Activated naive CD4-positive, alpha-beta T cell treated with anti-CD3 and anti-CD28 coated beads, Interleukin-2, amount 50 U/mL, for 72 hours (primary cell): Measurements from ENCODE around the gene DTL. TPM values are rescaled to one million over a fixed set of nuclear protein-coding genes. Genes with fewer than 3 reads are reported as not detected.
A peak's percentile ranks its signal among the peaks of the same experiment; 100 is the strongest.

Source experiments
- ATAC-seq, 2 donors: fragments of 150-1000 bp; cut with Tn5 transposase; 2 replicates each; pipeline ENCODE4 v1.10.0; 2021; ENCODE audit warnings: mild to moderate bottlenecking in 2 of 2, moderate library complexity in 2 of 2
- DNase-seq, 2 donors: peaks; one replicate each; pipeline ENCODE4 v3.0.0; 2021 to 2022; ENCODE audit warnings: low spot score in 2 of 2
- H3K27ac Mint-ChIP-seq, 2 donors: one replicate each; pipeline ENCODE4 v1.8.0; 2022; ENCODE audit warnings: mild to moderate bottlenecking in 2 of 2, mixed read lengths in 2 of 2
- H3K36me3 Mint-ChIP-seq, 2 donors: one replicate each; pipeline ENCODE4 v1.8.0; 2022; ENCODE audit warnings: mixed read lengths in 2 of 2
- H3K9me3 Mint-ChIP-seq, 2 donors: one replicate each; pipeline ENCODE4 v1.8.0; 2022; ENCODE audit warnings: mixed read lengths in 2 of 2
- total RNA-seq, 2 donors: library from RNA; stranded (reverse); gene quantifications; one replicate each; pipeline ENCODE4 v1.2.3, GENCODE V29; 2022

Gene DTL
- total RNA-seq, 2 donors from 2014 or later = 82.2 to 111 TPM

DNA sequence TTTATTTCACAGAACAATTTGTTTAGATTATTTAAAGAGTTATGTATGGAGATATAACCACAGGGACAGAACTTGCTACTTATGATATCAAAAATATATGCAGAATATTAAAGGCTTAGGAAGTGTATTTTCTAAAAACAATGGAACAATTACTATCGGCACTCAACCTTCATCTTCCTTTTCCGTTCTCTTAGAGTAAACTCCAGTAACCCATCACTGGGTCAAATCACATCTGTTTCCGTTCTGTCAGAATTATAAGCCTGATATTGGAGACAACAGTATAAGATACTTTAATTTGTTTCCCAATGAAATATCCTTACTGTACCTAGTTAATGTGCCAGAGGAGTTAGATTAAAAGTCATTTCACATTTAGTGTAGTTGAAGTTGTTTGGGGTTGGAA is 32.2 kb downstream of the DTL start:
- peaks cover 40 to 50% of the 10 kb centered on the region in 2 donors for H3K36me3 Mint-ChIP-seq

DNA sequence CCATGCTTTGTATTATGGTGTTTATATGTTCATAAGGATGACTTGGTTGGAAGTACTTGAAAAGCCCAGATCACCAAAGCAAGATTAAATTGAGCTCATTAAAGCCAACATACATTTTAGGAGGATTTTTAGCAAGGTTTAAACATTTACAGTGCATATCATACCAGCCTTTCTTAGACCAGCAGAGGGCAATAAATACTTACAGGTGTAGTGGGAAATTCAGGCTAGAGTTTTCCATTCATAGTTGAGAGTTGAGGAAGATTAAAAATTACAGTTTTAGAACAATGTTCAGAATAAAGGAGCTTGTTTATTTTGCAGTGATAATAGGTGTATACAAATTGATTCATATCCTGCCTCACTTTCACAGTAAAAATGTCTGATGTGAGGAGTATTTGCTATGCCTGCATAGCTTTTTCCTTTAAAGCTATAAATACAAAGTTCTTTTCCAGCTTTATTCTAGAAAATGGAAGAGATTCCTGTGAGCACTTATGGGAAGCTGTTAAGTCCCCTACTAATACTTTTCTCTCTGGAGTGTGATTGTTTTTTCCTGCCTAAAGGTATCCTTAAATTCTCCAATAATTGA is 35.3 kb downstream of the DTL start:
- DNase-seq = no peak
- Mint-ChIP-seq H3K27ac (no peak overlapping the region), H3K36me3 (peaks cover 40 to 46% of the 10 kb centered on the region in 2 donors), H3K9me3 (no peaks in the 10 kb centered on the region)
- ATAC-seq = no peak

More for the DNA sequence above, 32.2 kb downstream of the DTL start:
- DNase-seq (no peak), ATAC-seq (no peak)
- Mint-ChIP-seq H3K27ac (no peak overlapping the region), H3K9me3 (no peaks in the 10 kb centered on the region)

DNA sequence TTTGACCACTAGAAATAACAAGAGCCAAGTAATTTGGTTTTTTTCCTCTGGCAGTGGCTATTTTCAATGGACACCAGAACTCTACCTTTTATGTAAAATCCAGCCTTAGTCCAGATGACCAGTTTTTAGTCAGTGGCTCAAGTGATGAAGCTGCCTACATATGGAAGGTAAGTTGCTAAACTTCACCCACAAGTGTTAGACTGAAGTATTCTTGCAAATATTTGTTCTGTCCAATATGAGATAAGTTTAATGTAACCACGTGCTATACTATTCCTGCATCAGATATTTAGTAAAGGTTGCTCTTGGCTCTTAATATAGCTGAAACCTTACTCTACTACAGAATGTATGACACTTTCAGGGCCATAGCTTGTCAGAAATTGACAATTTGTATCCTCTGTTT is 36.5 kb downstream of the DTL start:
- Mint-ChIP-seq H3K36me3 (peaks cover 46 to 49% of the 10 kb centered on the region in 2 donors), H3K9me3 (no peaks in the 10 kb centered on the region), H3K27ac (no peak overlapping the region)
- ATAC-seq (no peak), DNase-seq (no peak)

DNA sequence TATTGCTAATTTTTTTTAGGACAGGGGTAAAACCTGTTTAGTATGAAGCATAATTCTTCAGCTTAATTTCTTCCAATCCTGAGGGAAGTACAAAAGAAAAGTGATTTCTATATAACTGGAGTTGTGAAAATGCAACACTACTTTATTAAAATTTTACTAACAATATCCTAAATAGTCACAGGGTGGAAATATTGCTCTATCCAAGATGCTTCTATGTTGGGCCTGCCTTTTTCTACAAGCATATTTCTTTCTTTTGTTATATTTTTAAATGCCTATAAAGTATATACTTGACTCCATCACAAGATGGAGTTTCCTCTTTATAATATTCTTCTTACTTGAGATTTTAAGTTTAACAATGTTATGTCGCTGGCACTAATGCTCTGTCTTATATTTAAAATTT is 37.9 kb downstream of the DTL start:
- no peak for ATAC-seq
- Mint-ChIP-seq H3K36me3 (peaks cover 34 to 42% of the 10 kb centered on the region in 2 donors), H3K9me3 (no peaks in the 10 kb centered on the region), H3K27ac (no peak overlapping the region)
- no peak for DNase-seq

DNA sequence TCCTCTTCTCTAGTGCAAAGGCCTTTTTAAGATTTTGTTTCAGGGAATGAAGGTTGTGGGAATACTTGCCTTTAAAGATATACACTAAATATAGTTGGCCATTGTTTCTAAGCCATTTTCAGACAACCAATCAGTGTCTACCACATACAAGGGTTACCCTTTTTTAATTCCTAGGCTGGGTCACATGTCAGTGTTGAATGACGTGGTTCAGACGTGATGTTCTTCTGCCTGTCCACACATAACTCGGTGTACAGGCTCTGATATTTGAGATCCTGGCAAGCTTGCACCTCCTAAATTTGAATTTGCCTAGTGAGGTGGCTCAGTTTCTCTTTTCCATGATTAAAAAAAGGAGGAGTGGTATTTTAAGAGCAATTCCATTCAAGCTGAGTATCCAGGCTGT is 38.8 kb downstream of the DTL start:
- ATAC-seq (no peak), DNase-seq (no peak)
- H3K36me3 Mint-ChIP-seq = peaks cover 34 to 46% of the 10 kb centered on the region in 2 donors
- H3K9me3 Mint-ChIP-seq = no peaks in the 10 kb centered on the region
- no peak overlapping the region for H3K27ac Mint-ChIP-seq

DNA sequence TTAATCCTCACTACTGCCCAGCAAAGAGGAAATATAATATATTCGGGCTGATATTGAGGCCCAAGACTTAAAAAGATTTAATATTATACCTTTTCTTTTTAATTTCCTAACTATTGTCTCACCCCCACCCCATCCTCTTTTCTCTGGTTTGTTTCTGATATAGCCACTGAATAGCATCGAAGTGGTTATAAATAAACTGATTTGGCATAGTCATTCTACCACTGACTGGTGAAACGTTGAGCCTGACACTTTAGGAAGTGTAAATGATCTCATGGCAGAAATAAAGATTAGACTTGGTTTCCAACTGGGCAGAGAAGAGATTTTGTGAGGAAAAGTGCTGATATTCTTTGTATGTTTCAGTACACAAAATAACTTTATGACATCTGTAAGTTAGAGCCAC is 39.3 kb downstream of the DTL start:
- ATAC-seq = no peak
- no peak for DNase-seq
- Mint-ChIP-seq H3K9me3 (no peaks in the 10 kb centered on the region), H3K27ac (no peak overlapping the region), H3K36me3 (peaks cover 36 to 50% of the 10 kb centered on the region in 2 donors)

DNA sequence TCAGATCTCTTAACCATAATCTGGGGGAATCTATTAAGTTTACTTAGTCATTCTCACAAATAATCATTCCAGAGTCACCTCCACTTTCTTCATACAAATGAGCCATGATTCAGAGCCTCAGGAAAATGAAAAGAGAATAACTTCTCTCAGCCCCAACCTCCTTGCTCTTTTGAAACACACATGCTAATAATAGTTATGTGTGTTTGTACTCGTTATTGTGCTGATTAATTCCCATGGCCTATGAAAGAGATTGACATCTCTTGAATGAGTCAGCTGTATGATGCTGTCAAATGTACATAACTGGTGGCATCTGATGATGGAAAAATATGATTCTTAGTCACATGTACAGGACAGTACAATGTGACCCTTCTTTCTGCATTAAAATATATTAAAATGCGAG is 41.5 kb downstream of the DTL start:
- Mint-ChIP-seq H3K36me3 (peaks cover 25 to 38% of the 10 kb centered on the region in 2 donors), H3K27ac (no peak overlapping the region)

DNA sequence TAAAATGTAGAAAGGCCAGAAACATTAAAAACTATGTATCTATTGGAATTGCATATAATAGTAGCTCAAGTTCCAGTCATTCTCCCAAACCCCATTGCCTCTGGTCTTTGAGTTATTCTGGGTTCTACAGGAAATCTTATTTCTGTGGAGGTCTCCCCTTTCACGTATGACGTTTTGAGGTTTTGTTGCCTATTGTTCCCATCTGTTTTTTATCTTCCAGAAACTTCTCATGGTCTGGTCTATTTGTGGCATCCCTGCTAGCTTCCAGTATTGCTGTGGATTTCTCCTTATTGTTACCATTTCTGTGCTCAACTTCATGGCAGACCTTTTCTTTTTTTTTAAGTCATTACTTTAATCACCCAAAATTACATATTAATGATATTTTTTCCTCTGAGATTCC is 43.3 kb downstream of the DTL start:
- no peak for ATAC-seq
- Mint-ChIP-seq H3K9me3 (no peaks in the 10 kb centered on the region), H3K36me3 (peaks cover 25 to 38% of the 10 kb centered on the region in 2 donors), H3K27ac (no peak overlapping the region)
- DNase-seq = no peak

More for the DNA sequence above, 41.5 kb downstream of the DTL start:
- ATAC-seq (no peak), DNase-seq (no peak)
- H3K9me3 Mint-ChIP-seq = no peaks in the 10 kb centered on the region

DNA sequence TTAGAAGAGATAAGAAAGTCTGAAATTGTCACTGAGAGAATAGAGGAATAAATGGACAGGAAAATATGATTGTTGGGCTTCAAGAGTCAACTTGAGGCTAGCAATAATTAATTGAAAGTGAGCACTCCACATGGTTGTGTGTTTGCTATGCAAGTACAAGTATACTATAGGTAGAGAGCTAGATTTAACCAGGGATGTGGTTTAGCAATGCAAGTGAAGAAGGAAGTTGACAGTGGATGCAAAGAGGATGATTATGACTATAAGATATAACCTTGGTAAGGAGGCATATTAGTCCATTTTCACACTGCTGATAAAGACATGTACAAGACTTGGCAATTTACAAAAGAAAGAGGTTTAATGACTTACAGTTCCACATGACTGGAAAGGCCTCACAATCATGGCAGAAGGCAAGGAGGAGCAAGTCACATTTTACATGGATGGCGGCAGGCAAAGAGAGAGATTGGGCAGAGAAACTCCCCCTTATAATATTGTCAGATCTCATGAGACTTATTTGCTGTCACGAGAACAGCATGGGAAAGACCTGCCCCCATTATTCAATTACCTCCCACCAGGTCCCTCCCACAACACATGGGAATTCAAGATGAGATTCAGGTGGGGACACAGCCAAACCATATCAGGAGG is 47.3 kb downstream of the DTL start:
- Mint-ChIP-seq H3K36me3 (peaks cover 24 to 38% of the 10 kb centered on the region in 2 donors), H3K27ac (no peak overlapping the region), H3K9me3 (no peaks in the 10 kb centered on the region)
- DNase-seq = no peak
- no peak for ATAC-seq

DNA sequence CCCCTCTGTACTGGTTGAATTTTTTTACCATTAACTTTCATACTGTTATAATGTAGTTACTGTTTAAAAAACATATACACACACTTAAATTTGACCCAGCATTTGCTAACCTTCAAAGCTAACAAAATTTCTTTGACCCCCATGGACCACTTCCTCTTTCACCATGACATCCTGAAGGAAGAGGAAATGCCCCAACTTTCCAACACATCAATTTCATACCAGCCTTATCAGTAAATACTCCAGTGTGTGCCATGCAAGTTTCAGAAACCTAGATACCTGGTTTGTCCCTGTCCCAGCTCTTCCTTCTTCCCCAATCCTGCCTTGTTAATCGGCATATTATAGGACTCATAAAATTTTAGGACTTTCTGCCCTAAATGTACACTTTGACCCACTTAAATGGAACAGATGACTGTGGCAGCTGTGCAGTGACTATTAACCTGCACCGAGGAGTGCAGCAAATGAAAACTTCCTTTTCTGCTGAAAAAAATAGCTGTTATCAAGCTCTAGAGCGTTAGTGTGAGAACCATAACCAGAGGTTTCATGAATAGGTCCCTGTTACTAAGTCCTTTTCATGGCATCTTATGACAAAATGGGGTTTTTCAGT is 54.1 kb downstream of the DTL start:
- ATAC-seq (no peak), DNase-seq (no peak)
- Mint-ChIP-seq H3K27ac (peak overlapping the region in 1 of 2 donors; percentile 39), H3K36me3 (peaks cover 58 to 74% of the 10 kb centered on the region in 2 donors), H3K9me3 (peaks cover 0 to 6% of the 10 kb centered on the region in 2 donors)

DNA sequence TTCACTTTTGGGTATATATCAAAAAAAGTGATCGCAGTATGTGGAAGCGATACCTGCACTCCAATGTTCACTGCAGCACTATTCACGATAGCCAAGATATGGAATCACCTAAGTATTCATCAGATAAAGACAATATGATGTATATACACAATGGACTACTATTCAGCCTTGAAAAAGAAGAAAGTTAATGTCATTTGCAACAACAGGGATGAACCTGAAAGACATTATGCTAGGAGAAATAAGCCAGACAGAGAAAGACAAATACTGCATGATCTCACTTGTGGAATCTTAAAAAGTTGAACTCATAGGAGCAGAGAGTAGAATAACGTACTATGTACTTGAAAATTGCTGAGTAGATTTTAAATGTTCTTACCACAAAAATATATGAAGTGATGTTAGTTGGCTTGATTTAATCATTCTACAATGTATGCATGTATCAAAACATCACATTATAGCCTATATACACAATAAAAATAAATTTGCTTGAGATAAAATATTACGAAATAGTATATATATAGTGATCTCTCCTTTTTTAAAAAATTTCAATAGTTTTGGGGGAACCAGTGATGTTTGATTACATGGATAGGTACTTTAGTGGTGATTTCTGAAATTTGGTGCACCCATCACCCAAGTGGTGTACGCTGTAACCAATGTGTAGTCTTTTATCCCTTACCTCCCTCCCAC is 56.0 kb downstream of the DTL start:
- H3K36me3 Mint-ChIP-seq = peaks cover 62 to 82% of the 10 kb centered on the region in 2 donors
- DNase-seq = no peak
- H3K9me3 Mint-ChIP-seq = peaks cover 6 to 8% of the 10 kb centered on the region in 2 donors
- no peak for ATAC-seq
- no peak overlapping the region for H3K27ac Mint-ChIP-seq

DNA sequence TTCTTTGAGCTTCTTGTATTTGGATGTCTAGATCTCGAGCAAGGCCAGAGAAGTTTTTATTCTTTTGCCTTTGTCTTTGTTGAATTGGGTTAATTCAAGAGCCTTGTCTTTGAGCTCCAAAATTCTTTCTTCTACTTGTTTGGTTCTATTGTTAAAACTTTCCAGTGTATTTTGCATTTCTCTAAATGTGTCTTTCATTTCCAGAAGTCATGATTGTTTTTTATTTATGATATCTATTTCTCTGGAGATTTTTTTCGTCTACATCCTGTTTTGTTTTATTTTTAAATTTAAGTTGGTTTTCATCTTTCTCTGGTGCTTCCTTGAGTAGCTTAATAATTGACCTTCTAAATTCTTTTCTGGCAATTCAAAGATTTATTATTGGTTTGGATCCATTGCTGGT is 61.8 kb downstream of the DTL start:
- H3K36me3 Mint-ChIP-seq = peaks cover 74 to 99% of the 10 kb centered on the region in 2 donors
- DNase-seq (no peak), ATAC-seq (no peak)
- H3K27ac Mint-ChIP-seq = no peak overlapping the region
- H3K9me3 Mint-ChIP-seq = peaks cover 8 to 10% of the 10 kb centered on the region in 2 donors

DNA sequence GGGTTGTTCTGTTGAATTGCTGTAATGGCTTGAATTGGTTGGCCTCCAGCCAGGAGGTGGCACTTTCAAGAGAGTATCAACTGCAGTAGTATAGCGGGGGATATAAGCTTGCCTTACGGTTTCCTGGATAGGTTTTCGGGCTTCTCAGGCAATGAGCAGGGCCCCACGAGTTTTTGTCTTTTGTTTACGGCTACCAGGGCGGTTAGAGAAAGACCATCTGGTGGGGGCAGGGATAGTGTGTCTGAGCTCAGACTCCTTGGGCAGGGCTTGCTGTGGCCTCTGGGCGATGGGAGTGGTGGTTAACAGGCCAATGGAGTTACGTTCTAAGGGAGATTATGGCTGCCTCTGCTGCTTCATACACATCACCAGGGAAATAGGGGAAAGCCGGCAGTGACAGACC is 62.8 kb downstream of the DTL start:
- peaks cover 67 to 96% of the 10 kb centered on the region in 2 donors for H3K36me3 Mint-ChIP-seq
- no peak for DNase-seq
- H3K27ac Mint-ChIP-seq = no peak overlapping the region
- peaks cover 8 to 10% of the 10 kb centered on the region in 2 donors for H3K9me3 Mint-ChIP-seq
- no peak for ATAC-seq

DNA sequence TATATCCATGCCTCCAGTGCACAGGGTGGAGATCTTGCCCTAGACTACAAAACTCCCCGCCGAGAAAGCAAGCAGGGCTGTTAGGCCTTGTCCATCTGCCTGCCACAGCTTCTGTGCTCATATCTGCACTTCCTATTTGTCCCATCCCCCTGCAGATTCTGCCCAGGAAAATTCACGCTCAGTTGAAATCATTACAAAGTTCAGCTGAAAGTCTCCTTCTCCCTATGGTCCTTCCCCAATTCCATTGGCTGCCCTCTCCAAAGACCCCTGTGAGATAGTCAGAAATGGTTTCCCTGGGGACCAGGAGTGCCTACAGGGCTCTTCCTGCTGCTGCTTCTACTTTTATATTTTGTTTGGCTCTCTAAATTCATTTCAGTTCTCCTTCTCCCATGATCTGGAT is 63.2 kb downstream of the DTL start:
- DNase-seq (no peak), ATAC-seq (no peak)
- Mint-ChIP-seq H3K36me3 (peaks cover 63 to 96% of the 10 kb centered on the region in 2 donors), H3K9me3 (peaks cover 8% of the 10 kb centered on the region in 2 donors), H3K27ac (no peak overlapping the region)

DNA sequence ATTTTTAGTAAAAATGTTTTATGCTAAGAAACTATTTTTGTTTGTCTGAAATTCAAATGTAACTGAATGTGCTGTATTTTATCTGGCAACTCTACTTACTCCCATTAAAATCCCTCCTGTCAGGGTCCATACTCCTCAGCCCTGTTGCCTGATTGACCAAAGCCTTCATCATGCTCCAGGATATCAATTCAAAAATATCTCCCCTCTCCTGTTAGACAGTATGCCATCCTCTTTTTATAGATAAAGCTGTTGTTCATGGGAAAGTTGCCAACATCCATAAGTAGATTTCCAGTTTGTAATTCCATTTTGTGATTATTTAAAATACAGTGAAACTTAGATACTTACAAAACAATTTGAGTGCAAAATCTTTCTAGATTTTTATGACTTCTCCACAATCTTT is 65.7 kb downstream of the DTL start:
- ATAC-seq = no peak
- DNase-seq = no peak
- Mint-ChIP-seq H3K27ac (no peak overlapping the region), H3K9me3 (peaks cover 2 to 4% of the 10 kb centered on the region in 2 donors), H3K36me3 (peaks cover 60 to 92% of the 10 kb centered on the region in 2 donors)

DNA sequence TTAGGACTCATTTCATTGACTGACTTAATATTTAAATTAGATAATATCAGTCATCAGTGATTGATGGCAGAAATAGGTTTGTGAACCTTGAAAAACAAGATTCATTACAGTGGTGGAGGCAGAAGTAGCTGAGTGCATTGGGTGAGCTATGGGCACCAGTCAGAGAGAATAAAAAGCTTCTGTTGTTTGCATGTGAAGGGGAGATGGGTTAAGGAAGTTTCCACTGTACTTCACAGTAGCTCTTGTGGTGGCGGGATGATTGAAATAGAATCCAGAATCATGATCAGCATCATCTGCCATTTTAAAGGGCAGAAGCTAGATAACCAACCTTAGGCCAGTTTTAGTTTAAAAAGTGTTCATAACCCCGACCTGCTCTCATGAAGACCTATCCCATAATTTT is 66.2 kb downstream of the DTL start:
- peaks cover 0 to 4% of the 10 kb centered on the region in 2 donors for H3K9me3 Mint-ChIP-seq
- peaks cover 57 to 89% of the 10 kb centered on the region in 2 donors for H3K36me3 Mint-ChIP-seq
- no peak overlapping the region for H3K27ac Mint-ChIP-seq
- DNase-seq = no peak
- peak; percentile 54 to 55 for ATAC-seq

DNA sequence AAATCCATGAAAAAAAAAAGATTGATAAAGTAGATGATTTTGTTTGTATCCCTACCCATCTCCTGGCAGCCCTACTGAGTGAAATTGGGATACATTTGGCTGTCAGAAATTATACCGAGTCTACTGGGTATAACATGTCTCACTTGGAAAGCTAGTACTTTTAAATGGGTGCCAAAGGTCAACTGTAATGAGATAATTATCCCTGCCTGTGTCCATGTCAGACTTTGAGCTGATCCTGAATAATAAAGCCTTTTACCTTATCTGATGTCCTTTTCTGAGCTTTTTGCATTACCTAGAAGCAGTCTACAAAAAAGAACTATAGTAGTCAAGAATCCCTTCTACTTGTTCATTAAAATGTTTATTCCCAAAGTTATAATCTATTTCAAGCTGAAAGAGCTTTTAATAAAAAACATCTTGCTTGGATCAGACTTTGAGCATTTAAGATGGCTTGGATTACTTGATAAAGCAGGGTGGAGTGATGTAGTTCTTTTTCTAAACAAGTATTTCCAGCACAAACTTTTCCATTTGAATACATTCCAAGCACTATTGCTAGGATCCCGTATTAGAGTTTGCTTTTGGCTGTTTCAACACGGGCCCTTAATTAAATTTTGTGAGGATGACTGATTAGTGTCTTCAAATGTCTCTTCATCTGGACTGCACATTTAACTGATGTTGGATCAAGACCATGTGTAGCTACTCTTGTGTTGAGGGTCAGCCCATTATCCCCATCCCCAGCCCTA is 69.2 kb downstream of the DTL start:
- H3K9me3 Mint-ChIP-seq = no peaks in the 10 kb centered on the region
- H3K36me3 Mint-ChIP-seq = peaks cover 35 to 60% of the 10 kb centered on the region in 2 donors
- no peak overlapping the region for H3K27ac Mint-ChIP-seq
- ATAC-seq = no peak
- DNase-seq = no peak
